Suprapubic skin (tissue), 4 donors: ENCODE measurements around the gene NAGLU. TPM values are rescaled to one million over a fixed set of nuclear protein-coding genes. Genes with fewer than 3 reads are reported as not detected.
"Not testable (repeated sequence)": the region's sequence is repeated elsewhere in the genome, so short reads cannot be mapped to it uniquely, and the experiment has no call there.

Experiments
- DNase-seq, 2 donors: peaks; one replicate each; pipeline ENCODE4 v3.0.0-alpha.2; 2019; ENCODE audit warnings: low spot score in 2 of 2
- H3K27ac ChIP-seq: fragments of 200-600 bp; sonication (generic); one replicate; pipeline ENCODE4 v1.5.1; 2019
- H3K27me3 ChIP-seq: fragments of 200-600 bp; sonication (generic); one replicate; pipeline ENCODE4 v1.5.1; 2019
- H3K36me3 ChIP-seq: fragments of 200-600 bp; sonication (generic); one replicate; pipeline ENCODE4 v1.5.1; 2019
- H3K4me1 ChIP-seq: fragments of 200-600 bp; sonication (generic); one replicate; pipeline ENCODE4 v1.5.1; 2019
- H3K4me3 ChIP-seq: fragments of 200-600 bp; sonication (generic); one replicate; pipeline ENCODE4 v1.5.1; 2019; ENCODE audit warnings: mild to moderate bottlenecking
- H3K9me3 ChIP-seq: fragments of 200-600 bp; sonication (generic); one replicate; pipeline ENCODE4 v1.5.1; 2019
- EP300 ChIP-seq: sonication (generic); formaldehyde crosslinking; IDR thresholded peaks from one replicate; pipeline ENCODE4 v1.6.1; 2017; ENCODE audit warnings: antibody characterized with exemption
- POLR2A ChIP-seq, 2 donors: fragments of 450-650 bp; IDR thresholded peaks; one replicate each; pipeline ENCODE4 v1.6.1; 2017; ENCODE audit warnings: antibody characterized with exemption in 2 of 2, mild to moderate bottlenecking in 2 of 2, moderate library complexity in 2 of 2
- POLR2AphosphoS5 ChIP-seq, 3 donors: sonication (generic); formaldehyde crosslinking; IDR thresholded peaks; one replicate each; pipeline ENCODE4 v1.6.1; 2017; ENCODE audit warnings: antibody characterized with exemption in 3 of 3
- WGBS: methylation state at CpG from one replicate; pipeline ENCODE4 v1.1.5; 2018; 5-methylcytosine and 5-hydroxymethylcytosine counted together
- total RNA-seq, 4 donors: library from RNA; depleted of rRNA; stranded (reverse); fragments of >200 nt; gene quantifications; one replicate each; pipeline ENCODE4 v1.1.0, GENCODE V29; 2016
- TF ChIP-seq, protein P1 (sequence below), 2 donors: fragments of 200-600 bp in 1 of 2; fragments of 450-650 bp in 1 of 2; sonication (generic) in 1 of 2; IDR thresholded peaks; one replicate each; pipeline ENCODE4 v1.5.1; 2016 to 2019; ENCODE audit warnings: antibody characterized with exemption in 2 of 2, mild to moderate bottlenecking in 1 of 2, moderate library complexity in 1 of 2

The NAGLU gene
- total RNA-seq, 4 donors from 2014 or later: 19.8 to 40.1 (median 30.4) TPM

GRCh38 chr17:42538482-42538881, 2.4 kb downstream of the NAGLU start:
- Histone ChIP-seq H3K27me3 (no peaks in the 10 kb centered on the region), H3K9me3 (no peaks in the 10 kb centered on the region), H3K27ac (no peak overlapping the region), H3K4me3 (no peak overlapping the region), H3K4me1 (peaks cover 23% of the 10 kb centered on the region), H3K36me3 (peaks cover 48% of the 10 kb centered on the region)
- WGBS: 93% methylated on average over 12 of the region's 14 CpGs
- TF ChIP-seq, protein P1, sequence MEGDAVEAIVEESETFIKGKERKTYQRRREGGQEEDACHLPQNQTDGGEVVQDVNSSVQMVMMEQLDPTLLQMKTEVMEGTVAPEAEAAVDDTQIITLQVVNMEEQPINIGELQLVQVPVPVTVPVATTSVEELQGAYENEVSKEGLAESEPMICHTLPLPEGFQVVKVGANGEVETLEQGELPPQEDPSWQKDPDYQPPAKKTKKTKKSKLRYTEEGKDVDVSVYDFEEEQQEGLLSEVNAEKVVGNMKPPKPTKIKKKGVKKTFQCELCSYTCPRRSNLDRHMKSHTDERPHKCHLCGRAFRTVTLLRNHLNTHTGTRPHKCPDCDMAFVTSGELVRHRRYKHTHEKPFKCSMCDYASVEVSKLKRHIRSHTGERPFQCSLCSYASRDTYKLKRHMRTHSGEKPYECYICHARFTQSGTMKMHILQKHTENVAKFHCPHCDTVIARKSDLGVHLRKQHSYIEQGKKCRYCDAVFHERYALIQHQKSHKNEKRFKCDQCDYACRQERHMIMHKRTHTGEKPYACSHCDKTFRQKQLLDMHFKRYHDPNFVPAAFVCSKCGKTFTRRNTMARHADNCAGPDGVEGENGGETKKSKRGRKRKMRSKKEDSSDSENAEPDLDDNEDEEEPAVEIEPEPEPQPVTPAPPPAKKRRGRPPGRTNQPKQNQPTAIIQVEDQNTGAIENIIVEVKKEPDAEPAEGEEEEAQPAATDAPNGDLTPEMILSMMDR (IDR thresholded peaks at IDR 0.05): no peak
- TF ChIP-seq POLR2A (IDR thresholded peaks at IDR 0.05) (no peak), EP300 (no peak), POLR2AphosphoS5 (IDR thresholded peaks at IDR 0.05) (no peak)
- no peak for DNase-seq

DNA sequence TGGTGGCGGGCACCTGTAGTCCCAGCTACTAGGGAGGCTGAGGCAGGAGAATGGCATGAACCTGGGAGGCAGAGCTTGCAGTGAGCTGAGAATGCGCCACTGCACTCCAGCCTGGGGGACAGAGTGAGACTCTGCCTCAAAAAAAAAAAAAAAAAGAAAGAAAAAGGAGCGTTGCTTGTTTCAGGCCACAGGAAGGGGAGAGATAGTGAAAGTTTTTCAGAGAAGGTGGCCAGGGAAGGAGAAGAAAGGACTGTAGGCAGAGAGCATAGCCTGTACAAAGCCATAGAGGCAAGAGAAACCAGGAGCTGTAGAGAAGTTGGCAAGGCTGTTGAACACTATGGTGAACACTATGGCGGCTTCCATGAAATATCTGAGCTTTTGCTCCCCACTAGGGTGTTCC, 4.5 kb downstream of the NAGLU start:
- not testable (repeated sequence) for H3K27me3 ChIP-seq, DNase-seq, H3K4me3 ChIP-seq, H3K9me3 ChIP-seq, H3K27ac ChIP-seq
- Histone ChIP-seq H3K4me1 (peaks cover 15% of the 10 kb centered on the region), H3K36me3 (peaks cover 60% of the 10 kb centered on the region)
- WGBS: 87% methylated on average over 4 of the region's 4 CpGs

DNA sequence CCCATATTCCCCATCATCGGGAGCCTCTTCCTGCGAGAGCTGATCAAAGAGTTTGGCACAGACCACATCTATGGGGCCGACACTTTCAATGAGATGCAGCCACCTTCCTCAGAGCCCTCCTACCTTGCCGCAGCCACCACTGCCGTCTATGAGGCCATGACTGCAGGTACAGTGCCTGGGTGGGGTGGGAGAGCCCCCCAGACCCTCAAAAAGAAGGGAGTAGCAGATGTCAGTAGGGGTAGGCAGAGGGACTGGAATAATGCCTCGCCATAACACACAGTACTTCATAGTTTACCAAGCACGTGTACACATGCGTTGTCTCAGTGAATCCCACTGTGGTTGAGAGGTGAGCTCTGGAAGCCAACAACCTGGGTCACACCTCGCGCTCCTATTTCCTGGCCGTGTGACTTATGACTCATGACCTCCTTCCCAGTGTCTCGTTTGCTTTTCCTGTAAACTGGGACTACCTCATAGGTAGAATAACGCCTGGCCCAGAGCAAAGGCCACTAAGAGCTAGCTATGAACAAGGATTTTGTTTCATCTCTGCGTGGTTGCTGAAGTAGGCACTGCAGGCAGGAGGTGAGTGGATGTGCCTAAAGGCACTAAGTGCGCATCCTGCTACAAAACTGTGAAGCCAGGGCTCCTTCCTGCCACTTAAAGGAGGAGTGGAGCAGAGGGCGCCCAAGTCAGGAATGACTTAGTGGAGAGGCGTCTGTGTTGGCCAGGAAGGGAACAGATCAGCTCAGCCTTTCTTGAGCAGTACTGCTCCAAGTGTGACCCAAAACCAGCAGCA, 5.2 kb downstream of the NAGLU start:
- Histone ChIP-seq H3K4me3 (no peak overlapping the region), H3K27ac (no peak overlapping the region), H3K36me3 (peaks cover 60% of the 10 kb centered on the region), H3K4me1 (peaks cover 11% of the 10 kb centered on the region), H3K9me3 (no peaks in the 10 kb centered on the region), H3K27me3 (no peaks in the 10 kb centered on the region)
- TF ChIP-seq, protein P1 (IDR thresholded peaks at IDR 0.05): no peak
- TF ChIP-seq POLR2AphosphoS5 (IDR thresholded peaks at IDR 0.05): no peak
- TF ChIP-seq POLR2A (IDR thresholded peaks at IDR 0.05): no peak
- TF ChIP-seq EP300: no peak
- no peak for DNase-seq
- WGBS: 72% methylated on average over 17 of the region's 17 CpGs

GRCh38 chr17:42543190-42544079, 7.4 kb downstream of the NAGLU start:
- no peak for DNase-seq
- Histone ChIP-seq H3K27me3 (no peaks in the 10 kb centered on the region), H3K36me3 (peaks cover 60% of the 10 kb centered on the region), H3K9me3 (no peaks in the 10 kb centered on the region), H3K27ac (no peak overlapping the region), H3K4me3 (no peak overlapping the region), H3K4me1 (peaks cover 20% of the 10 kb centered on the region)
- 92% methylated on average over 17 of the region's 39 CpGs for WGBS
- TF ChIP-seq POLR2A (IDR thresholded peaks at IDR 0.05): no peak

- Histone ChIP-seq H3K27ac (no peak overlapping the region), H3K9me3 (no peaks in the 10 kb centered on the region), H3K4me1 (peaks cover 26% of the 10 kb centered on the region), H3K4me3 (no peak overlapping the region), H3K36me3 (peaks cover 47% of the 10 kb centered on the region), H3K27me3 (no peaks in the 10 kb centered on the region)
- 79% methylated on average over 8 of the region's 8 CpGs for WGBS
- DNase-seq: no peak
- TF ChIP-seq EP300: no peak
- TF ChIP-seq POLR2A (IDR thresholded peaks at IDR 0.05): no peak
- TF ChIP-seq, protein P1 (IDR thresholded peaks at IDR 0.05): no peak
- no peak for TF ChIP-seq POLR2AphosphoS5 (IDR thresholded peaks at IDR 0.05)
Observed at GRCh38 chr17:42544874-42545283, 8.8 kb downstream of the NAGLU start.

DNA sequence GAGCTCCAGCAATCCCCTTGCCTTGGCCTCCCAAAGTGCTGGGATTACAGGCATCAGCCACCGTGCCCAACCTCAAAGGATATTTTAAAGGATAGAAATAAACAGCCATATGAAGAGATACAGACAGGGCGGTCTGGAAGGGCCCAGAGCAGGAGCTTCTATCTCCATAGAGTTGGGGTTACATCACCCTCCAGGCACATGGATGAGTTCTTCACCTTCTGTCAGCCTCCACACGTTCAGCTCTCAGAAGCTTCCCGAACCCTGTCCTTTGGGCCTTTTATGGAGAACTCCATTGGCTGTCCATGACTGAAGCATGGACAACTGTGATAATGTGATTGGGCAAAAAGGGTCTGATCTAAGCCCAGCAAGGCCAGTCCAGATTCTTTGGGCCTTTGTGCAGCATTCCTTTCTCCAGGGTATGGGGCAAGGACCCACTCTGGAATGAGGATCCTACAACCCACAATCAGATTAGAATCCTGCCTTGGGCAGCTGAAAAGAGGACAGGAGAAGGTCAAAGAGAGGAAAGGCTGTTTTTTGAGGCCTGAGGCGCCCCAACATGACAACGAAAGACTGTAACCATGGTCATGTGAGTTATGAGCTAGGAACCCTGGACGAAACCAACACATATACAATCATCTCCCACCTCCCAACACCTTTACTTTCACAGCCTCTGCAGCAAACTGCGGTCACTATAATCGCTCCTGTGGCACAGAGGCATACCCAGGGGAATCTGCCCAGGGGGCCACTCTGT, 9.9 kb downstream of the NAGLU start:
- Histone ChIP-seq H3K4me1 (peaks cover 26% of the 10 kb centered on the region), H3K36me3 (peaks cover 37% of the 10 kb centered on the region)
- not testable (repeated sequence) for H3K27ac ChIP-seq, H3K27me3 ChIP-seq, H3K4me3 ChIP-seq, DNase-seq, H3K9me3 ChIP-seq
- WGBS: 84% methylated on average over 8 of the region's 9 CpGs
